ENCODE results near the gene GABRR1. TPM values are rescaled to one million over a fixed set of nuclear protein-coding genes. Genes with fewer than 3 reads are reported as not detected.
"Not testable (repeated sequence)": the region's sequence is repeated elsewhere in the genome, so short reads cannot be mapped to it uniquely, and the experiment has no call there.

The GABRR1 gene
- total and polyA plus RNA-seq, 2 experiments from 2014 or later = not detected

- in situ Hi-C loops (cut with MboI) = no loop called here
- Histone ChIP-seq H3K36me3 (ENCODE audit: low read depth) (no peaks in the 10 kb centered on the region), H3K79me2 (ENCODE audit: insufficient read depth) (no peaks in the 10 kb centered on the region), H3K9me2 (ENCODE audit: insufficient read depth) (no peaks in the 10 kb centered on the region), H3K9me3 (ENCODE audit: low read depth) (no peaks in the 10 kb centered on the region), H3K27me3 (replicated peaks; ENCODE audit: insufficient read depth) (peaks cover 20% of the 10 kb centered on the region), H4K20me1 (ENCODE audit: insufficient read depth) (no peaks in the 10 kb centered on the region), H3K4me2 (ENCODE audit: unreplicated experiment) (no peak overlapping the region), H3K4me3 (no peak overlapping the region), H3K4me1 (ENCODE audit: insufficient read depth) (no peaks in the 10 kb centered on the region), H2AFZ (no peak overlapping the region), H3K27ac (no peak overlapping the region), H3F3A (ENCODE audit: insufficient read depth) (no peaks in the 10 kb centered on the region), H3K9ac (no peak overlapping the region)
- no peak for DNase-seq
- no peak for TF ChIP-seq EZH2phosphoT487 (IDR thresholded peaks at IDR 0.05; ENCODE audit: insufficient read depth, low read depth)
- TF ChIP-seq EZH2 (IDR thresholded peaks at IDR 0.05; ENCODE audit: insufficient read depth, poor library complexity, severe bottlenecking) = no peak
Measured at GRCh38 chr6:89237158-89237557, 20.0 kb upstream of the GABRR1 start.

- H3K9ac ChIP-seq; H4K20me1 ChIP-seq (ENCODE audit: insufficient read depth); H3K9me2 ChIP-seq (ENCODE audit: insufficient read depth); H3K4me3 ChIP-seq; H3F3A ChIP-seq (ENCODE audit: insufficient read depth); H3K79me2 ChIP-seq (ENCODE audit: insufficient read depth); H3K4me1 ChIP-seq (ENCODE audit: insufficient read depth); in situ Hi-C loops (cut with MboI); DNase-seq; H3K4me2 ChIP-seq (ENCODE audit: unreplicated experiment); H3K9me3 ChIP-seq (ENCODE audit: low read depth); H3K36me3 ChIP-seq (ENCODE audit: low read depth); H3K27ac ChIP-seq; H2AFZ ChIP-seq: not testable (repeated sequence)
- 88% methylated on average over 12 to 15 of the region's 15 CpGs for WGBS, 2 experiments (ENCODE audit: low coverage in 1 of 2, low lambda C conversion rate in 2 of 2, missing lambda C conversion rate in 2 of 2)
- peaks cover 23% of the 10 kb centered on the region for H3K27me3 ChIP-seq (replicated peaks; ENCODE audit: insufficient read depth)
Measured at GRCh38 chr6:89233605-89234004, 16.4 kb upstream of the GABRR1 start.

- no peaks in the 10 kb centered on the region for H3K27me3 ChIP-seq (replicated peaks; ENCODE audit: insufficient read depth)
- TF ChIP-seq EZH2 (IDR thresholded peaks at IDR 0.05; ENCODE audit: insufficient read depth, poor library complexity, severe bottlenecking) (no peak), EZH2phosphoT487 (IDR thresholded peaks at IDR 0.05; ENCODE audit: insufficient read depth, low read depth) (no peak)
- peaks cover 10% of the 10 kb centered on the region; the same call in 1 of the 2 replicates for H3K4me1 ChIP-seq (ENCODE audit: insufficient read depth)
- no peaks in the 10 kb centered on the region for H3K9me3 ChIP-seq (ENCODE audit: low read depth)
- H3K79me2 ChIP-seq (ENCODE audit: insufficient read depth) = no peaks in the 10 kb centered on the region
- in situ Hi-C loops (cut with MboI) = no loop called here
- no peak for DNase-seq
- no peak overlapping the region for H3K4me3 ChIP-seq
- H3K9ac ChIP-seq = no peak overlapping the region
- no peaks in the 10 kb centered on the region for H3K36me3 ChIP-seq (ENCODE audit: low read depth)
- H3K9me2 ChIP-seq (ENCODE audit: insufficient read depth) = no peaks in the 10 kb centered on the region
- H3F3A ChIP-seq (ENCODE audit: insufficient read depth) = peaks cover 7% of the 10 kb centered on the region; the same call in 1 of the 2 replicates
- peak overlapping the region; percentile 28 for H3K4me2 ChIP-seq (ENCODE audit: unreplicated experiment)
- no peaks in the 10 kb centered on the region for H4K20me1 ChIP-seq (ENCODE audit: insufficient read depth)
- H3K27ac ChIP-seq = no peak overlapping the region
- 4% methylated on average over 4 of the region's 4 CpGs for WGBS, 2 experiments (ENCODE audit: low coverage in 1 of 2, low lambda C conversion rate in 2 of 2, missing lambda C conversion rate in 2 of 2)
- no peak overlapping the region for H2AFZ ChIP-seq
Measured at GRCh38 chr6:89222712-89223039, 5.5 kb upstream of the GABRR1 start.

GRCh38 chr6:89221971-89222711 lies 5.0 kb upstream of the GABRR1 start:
- no peak overlapping the region for H3K27ac ChIP-seq

More at GRCh38 chr6:89221971-89222711, 5.0 kb upstream of the GABRR1 start:
- H3K9me3 ChIP-seq (ENCODE audit: low read depth) = no peaks in the 10 kb centered on the region
- in situ Hi-C loops (cut with MboI) = no loop called here
- no peaks in the 10 kb centered on the region for H3K27me3 ChIP-seq (replicated peaks; ENCODE audit: insufficient read depth)
- no peaks in the 10 kb centered on the region for H3K9me2 ChIP-seq (ENCODE audit: insufficient read depth)
- H3K4me2 ChIP-seq (ENCODE audit: unreplicated experiment) = peak overlapping the region; percentile 28
- no peaks in the 10 kb centered on the region for H3K36me3 ChIP-seq (ENCODE audit: low read depth)
- peak; percentile 47 for DNase-seq
- H3F3A ChIP-seq (ENCODE audit: insufficient read depth) = peaks cover 7% of the 10 kb centered on the region; the same call in 1 of the 2 replicates
- no peak overlapping the region for H2AFZ ChIP-seq
- peaks cover 15% of the 10 kb centered on the region; the same call in 1 of the 2 replicates for H3K4me1 ChIP-seq (ENCODE audit: insufficient read depth)
- no peaks in the 10 kb centered on the region for H3K79me2 ChIP-seq (ENCODE audit: insufficient read depth)
- no peak for TF ChIP-seq EZH2phosphoT487 (IDR thresholded peaks at IDR 0.05; ENCODE audit: insufficient read depth, low read depth)
- no peak for TF ChIP-seq EZH2 (IDR thresholded peaks at IDR 0.05; ENCODE audit: insufficient read depth, poor library complexity, severe bottlenecking)
- H4K20me1 ChIP-seq (ENCODE audit: insufficient read depth) = no peaks in the 10 kb centered on the region
- 3 to 5% methylated on average over 7 of the region's 7 CpGs for WGBS, 2 experiments (ENCODE audit: low coverage in 1 of 2, low lambda C conversion rate in 2 of 2, missing lambda C conversion rate in 2 of 2)
- 0 out of 2 replicates have a peak overlapping the region, but pooled peaks have one; percentile 11 for H3K4me3 ChIP-seq
- H3K9ac ChIP-seq = no peak overlapping the region
